ENCODE measurements around the gene OS9. TPM values are rescaled to one million over a fixed set of nuclear protein-coding genes. Genes with fewer than 3 reads are reported as not detected.
"Not testable (repeated sequence)": the region's sequence is repeated elsewhere in the genome, so short reads cannot be mapped to it uniquely, and the experiment has no call there.

Gene OS9
- total RNA-seq, 1 donor from 2014 or later, result 100.0 TPM

DNA sequence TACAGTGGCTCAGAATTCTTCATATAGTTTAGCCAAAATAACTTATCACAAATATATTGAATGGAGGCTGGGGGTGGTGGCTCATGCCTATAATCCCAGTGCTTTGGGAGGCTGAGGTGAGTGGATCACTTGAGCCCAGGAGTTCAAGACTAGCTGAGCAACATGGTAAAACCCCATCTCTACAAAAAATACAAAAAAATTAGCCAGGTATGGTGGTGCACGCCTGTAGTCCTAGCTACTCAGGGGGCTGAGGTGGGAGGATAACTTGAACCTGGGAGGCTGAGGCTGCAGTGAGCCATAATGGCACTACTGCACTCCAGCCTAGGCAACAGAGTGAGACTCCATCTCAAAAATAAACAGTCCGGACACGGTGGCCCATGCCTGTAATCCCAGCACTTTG lies 22.1 kb upstream of the OS9 start:
- H3K27me3 Mint-ChIP-seq (ENCODE audit: insufficient read depth); intact Hi-C loops (cut with micrococcal nuclease): not testable (repeated sequence)

DNA sequence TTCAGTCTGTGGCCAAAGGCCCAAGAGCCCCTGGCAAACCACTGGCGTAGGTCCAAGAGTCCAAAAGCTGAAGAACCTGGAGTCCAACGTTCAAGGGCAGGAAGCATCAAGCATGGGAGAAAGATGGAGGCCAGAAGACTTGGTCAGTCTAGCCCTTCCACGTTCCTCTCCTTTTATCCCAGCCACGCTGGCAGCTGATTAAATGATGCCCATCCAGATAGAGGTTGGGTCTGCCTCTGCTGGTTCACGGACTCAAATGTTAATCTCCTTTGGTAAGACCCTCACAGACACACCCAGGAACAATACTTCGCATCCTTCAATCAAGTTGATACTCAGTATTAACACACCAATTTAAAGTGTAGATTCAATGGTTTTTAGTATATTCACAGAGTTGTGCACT lies 21.1 kb upstream of the OS9 start:
- H3K27ac Mint-ChIP-seq, result no peak overlapping the region
- DNase-seq (ENCODE audit: low spot score), result no peak
- no peaks in the 10 kb centered on the region for H3K36me3 Mint-ChIP-seq (ENCODE audit: low read depth)
- no peaks in the 10 kb centered on the region for H3K9me3 Mint-ChIP-seq
- no peaks in the 10 kb centered on the region for H3K4me1 Mint-ChIP-seq (ENCODE audit: low read depth)
- H3K4me3 Mint-ChIP-seq, result no peak overlapping the region
- peaks cover 3% of the 10 kb centered on the region for H3K27me3 Mint-ChIP-seq (ENCODE audit: insufficient read depth)
- intact Hi-C loops (cut with micrococcal nuclease), result no loop called here

More for the DNA sequence above, 22.1 kb upstream of the OS9 start:
- not testable (repeated sequence) for H3K36me3 Mint-ChIP-seq (ENCODE audit: low read depth); H3K27ac Mint-ChIP-seq; H3K4me3 Mint-ChIP-seq; H3K9me3 Mint-ChIP-seq; DNase-seq (ENCODE audit: low spot score); H3K4me1 Mint-ChIP-seq (ENCODE audit: low read depth)

DNA sequence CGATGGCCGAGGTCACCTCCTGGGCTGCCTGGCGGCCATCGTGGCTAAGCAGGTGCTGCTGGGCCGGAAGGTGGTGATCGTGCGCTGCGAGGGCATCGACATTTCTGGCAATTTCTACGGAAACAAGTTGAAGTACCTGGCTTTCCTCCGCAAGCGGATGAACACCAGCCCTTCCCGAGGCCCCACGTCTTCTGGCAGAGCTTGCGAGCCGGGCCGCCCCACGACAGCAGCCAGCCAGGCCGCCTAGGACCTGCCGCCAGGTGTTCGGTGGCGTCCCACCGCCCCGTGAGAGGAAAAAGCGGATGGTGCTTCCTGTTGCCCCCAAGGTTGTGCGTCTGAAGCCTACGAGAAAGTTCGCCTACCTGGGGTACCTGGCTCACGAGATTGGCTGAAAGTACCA lies 19.2 kb upstream of the OS9 start:
- Mint-ChIP-seq H3K27ac (no peak overlapping the region), H3K4me1 (ENCODE audit: low read depth) (no peaks in the 10 kb centered on the region), H3K36me3 (ENCODE audit: low read depth) (no peaks in the 10 kb centered on the region), H3K9me3 (no peaks in the 10 kb centered on the region), H3K4me3 (no peak overlapping the region), H3K27me3 (ENCODE audit: insufficient read depth) (peaks cover 11% of the 10 kb centered on the region)
- intact Hi-C loops (cut with micrococcal nuclease), result loop anchor here (5.0 kb wide), 1 partner anchor 42 kb away; the partner anchor contains the start of gene B4GALNT1
- no peak for DNase-seq (ENCODE audit: low spot score)

DNA sequence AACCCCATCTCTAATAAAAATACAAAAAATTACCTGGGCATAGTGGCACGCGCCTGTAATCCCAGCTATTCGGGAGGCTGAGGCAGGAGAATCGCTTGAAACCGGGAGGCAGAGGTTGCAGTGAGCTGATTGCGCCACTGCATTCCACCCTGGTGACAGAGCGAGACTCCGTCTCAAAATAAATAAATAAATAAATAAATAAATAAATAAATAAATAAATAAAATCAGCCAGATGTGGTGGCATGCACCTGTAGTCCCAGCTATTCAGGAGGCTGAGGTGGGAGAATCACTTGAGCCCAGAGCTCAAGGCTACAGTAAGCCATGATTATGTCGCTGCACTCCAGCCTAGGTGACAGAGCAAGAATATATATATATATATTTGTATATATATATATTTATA lies 16.0 kb upstream of the OS9 start:
- not testable (repeated sequence) for H3K4me3 Mint-ChIP-seq; H3K4me1 Mint-ChIP-seq (ENCODE audit: low read depth); DNase-seq (ENCODE audit: low spot score); H3K9me3 Mint-ChIP-seq; H3K36me3 Mint-ChIP-seq (ENCODE audit: low read depth); H3K27ac Mint-ChIP-seq
- H3K27me3 Mint-ChIP-seq (ENCODE audit: insufficient read depth), result peaks cover 18% of the 10 kb centered on the region
- intact Hi-C loops (cut with micrococcal nuclease), result loop anchor here (5.0 kb wide), 1 partner anchor 46 kb away; the partner anchor contains the start of gene B4GALNT1

DNA sequence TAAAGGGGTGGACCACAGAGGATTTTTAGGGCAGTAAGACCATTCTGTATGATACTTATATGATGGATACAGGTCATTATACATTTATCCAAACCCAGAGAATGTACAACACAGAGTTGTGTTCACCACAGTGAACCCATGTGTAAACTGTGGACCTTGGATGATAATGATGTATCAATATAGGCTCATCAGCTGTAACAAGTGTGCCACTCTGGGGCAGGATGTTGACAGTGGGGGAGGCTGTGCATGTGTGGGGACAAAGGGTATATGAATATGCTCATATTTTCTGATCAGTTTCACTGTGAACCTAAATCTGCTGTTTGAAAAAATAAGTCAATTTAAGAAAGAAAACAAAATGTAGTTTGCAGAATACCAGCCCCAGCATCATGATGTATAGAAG lies 14.2 kb upstream of the OS9 start:
- intact Hi-C loops (cut with micrococcal nuclease), result loop anchor here (5.0 kb wide), 1 partner anchor 47 kb away; the partner anchor contains the start of gene B4GALNT1
- DNase-seq (ENCODE audit: low spot score), result no peak
- Mint-ChIP-seq H3K9me3 (peaks cover 5% of the 10 kb centered on the region), H3K4me1 (ENCODE audit: low read depth) (no peaks in the 10 kb centered on the region), H3K27me3 (ENCODE audit: insufficient read depth) (peaks cover 27% of the 10 kb centered on the region), H3K4me3 (no peak overlapping the region), H3K36me3 (ENCODE audit: low read depth) (no peaks in the 10 kb centered on the region), H3K27ac (no peak overlapping the region)

DNA sequence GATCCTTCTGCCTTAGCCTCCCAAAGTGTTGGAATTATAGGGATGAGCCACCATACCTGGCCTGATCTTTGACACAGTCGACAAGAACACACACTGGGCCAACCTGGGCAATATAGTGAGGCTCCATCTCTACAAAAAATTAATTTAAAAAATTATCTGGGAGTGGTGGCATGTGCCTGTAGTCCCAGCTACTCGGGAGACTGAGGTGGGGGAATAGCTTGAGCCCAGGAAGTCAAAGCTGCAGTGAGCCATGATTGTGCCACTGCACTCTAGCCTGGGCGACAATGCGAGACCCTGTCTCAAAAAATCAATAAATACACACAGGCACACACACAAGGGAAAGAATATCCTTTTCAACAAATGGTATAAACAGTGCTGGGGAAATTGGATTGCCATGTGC lies 6.1 kb upstream of the OS9 start:
- intact Hi-C loops (cut with micrococcal nuclease), result no loop called here
- Mint-ChIP-seq H3K27ac (no peak overlapping the region), H3K4me3 (no peak overlapping the region), H3K4me1 (ENCODE audit: low read depth) (no peaks in the 10 kb centered on the region), H3K9me3 (no peaks in the 10 kb centered on the region), H3K27me3 (ENCODE audit: insufficient read depth) (peaks cover 56% of the 10 kb centered on the region), H3K36me3 (ENCODE audit: low read depth) (no peaks in the 10 kb centered on the region)
- no peak for DNase-seq (ENCODE audit: low spot score)

DNA sequence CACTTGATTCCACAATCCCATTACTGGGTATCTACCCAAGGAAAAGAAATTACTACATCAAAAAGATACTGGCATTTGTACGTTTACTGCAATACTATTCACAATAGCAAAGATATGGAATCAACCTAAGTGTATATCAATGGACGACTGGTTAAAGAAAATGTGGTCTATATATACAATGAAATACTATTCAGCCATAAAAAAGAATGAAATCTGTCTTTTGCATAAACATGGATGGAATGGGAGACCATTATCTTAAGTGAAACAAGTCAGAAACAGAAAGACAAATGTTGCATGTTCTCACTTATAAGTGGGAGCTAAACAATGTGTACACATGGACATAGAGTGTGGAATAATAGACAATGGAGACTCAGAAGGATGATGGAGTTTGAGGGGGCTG lies 5.0 kb upstream of the OS9 start:
- DNase-seq (ENCODE audit: low spot score), result no peak
- Mint-ChIP-seq H3K4me1 (ENCODE audit: low read depth) (no peaks in the 10 kb centered on the region), H3K9me3 (no peaks in the 10 kb centered on the region), H3K27ac (no peak overlapping the region), H3K27me3 (ENCODE audit: insufficient read depth) (peaks cover 53% of the 10 kb centered on the region), H3K4me3 (no peak overlapping the region), H3K36me3 (ENCODE audit: low read depth) (no peaks in the 10 kb centered on the region)
- intact Hi-C loops (cut with micrococcal nuclease), result no loop called here

DNA sequence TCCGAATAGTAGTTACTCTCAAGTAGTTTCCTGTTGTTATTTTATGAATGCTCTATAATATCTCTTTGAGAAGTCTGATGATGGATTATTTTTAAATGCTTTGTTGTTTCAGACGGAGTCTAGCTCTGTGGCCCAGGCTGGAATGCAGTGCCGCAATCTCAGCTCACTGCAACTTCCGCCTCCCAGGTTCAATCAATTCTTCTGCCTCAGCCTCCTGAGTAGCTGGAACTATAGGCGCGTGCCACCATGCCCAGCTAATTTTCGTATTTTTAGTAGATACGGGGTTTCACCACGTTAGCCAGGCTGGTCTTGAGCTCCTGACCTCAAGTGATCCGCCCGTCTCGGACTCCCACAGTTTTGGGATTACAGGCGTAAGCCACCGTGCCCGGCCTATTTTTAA lies 1.4 kb upstream of the OS9 start:
- Mint-ChIP-seq H3K9me3 (no peaks in the 10 kb centered on the region), H3K27ac (no peak overlapping the region), H3K36me3 (ENCODE audit: low read depth) (peaks cover 11% of the 10 kb centered on the region), H3K4me1 (ENCODE audit: low read depth) (no peaks in the 10 kb centered on the region), H3K27me3 (ENCODE audit: insufficient read depth) (peaks cover 27% of the 10 kb centered on the region), H3K4me3 (no peak overlapping the region)
- no peak for DNase-seq (ENCODE audit: low spot score)
- intact Hi-C loops (cut with micrococcal nuclease), result loop anchor here (2.0 to 5.0 kb wide), 2 partner anchors 74 to 215 kb away; partner anchors contain the start of gene ARHGAP9

DNA sequence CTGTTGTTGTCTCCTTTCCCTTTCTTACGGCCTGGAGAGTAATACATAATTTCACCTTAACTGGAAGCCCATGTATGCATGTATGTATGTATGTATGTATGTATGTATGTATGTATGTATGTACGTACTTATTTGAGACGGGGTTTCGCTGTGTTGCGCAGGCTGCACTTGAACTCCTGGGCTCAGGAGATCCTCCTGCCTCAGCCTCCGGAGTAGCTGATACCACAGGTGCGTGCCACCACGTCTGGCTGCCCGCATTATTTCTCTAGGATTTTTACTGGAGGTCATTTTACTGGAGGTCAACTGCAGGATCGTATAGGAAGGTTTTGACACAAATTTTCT lies 644 bp upstream of the OS9 start:
- intact Hi-C loops (cut with micrococcal nuclease), result loop anchor here (1.0 to 5.0 kb wide), 6 partner anchors 60 to 243 kb away; partner anchors contain the start of genes ARHGAP9, B4GALNT1 and MBD6
- Mint-ChIP-seq H3K27ac (no peak overlapping the region), H3K9me3 (no peaks in the 10 kb centered on the region), H3K36me3 (ENCODE audit: low read depth) (peaks cover 18% of the 10 kb centered on the region), H3K4me1 (ENCODE audit: low read depth) (no peaks in the 10 kb centered on the region), H3K4me3 (no peak overlapping the region), H3K27me3 (ENCODE audit: insufficient read depth) (peaks cover 22% of the 10 kb centered on the region)
- peak; percentile 2 for DNase-seq (ENCODE audit: low spot score)

DNA sequence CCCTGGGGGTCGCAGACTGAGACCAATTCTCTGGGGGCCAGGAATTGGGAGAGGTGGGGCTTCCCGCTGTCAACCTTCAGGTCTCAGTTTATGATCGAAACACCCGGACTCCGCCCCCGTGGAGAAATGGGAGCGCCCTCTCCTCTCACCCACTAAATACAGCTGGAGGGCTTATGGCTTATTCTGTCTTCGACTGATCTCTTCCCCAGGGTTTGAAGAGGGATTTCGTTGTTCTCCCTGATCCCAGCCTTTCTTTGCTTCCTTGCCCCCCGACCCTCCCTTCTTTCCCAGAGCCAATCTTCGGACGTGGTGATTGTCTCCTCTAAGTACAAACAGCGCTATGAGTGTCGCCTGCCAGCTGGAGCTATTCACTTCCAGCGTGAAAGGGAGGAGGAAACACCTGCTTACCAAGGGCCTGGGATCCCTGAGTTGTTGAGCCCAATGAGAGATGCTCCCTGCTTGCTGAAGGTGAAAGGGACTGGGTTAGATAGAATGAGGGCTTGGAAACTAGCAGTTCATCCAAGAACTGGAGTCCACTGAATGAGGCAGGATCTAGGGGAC lies 607 bp downstream of the OS9 start:
- DNase-seq (ENCODE audit: low spot score), result no peak
- H3K4me3 Mint-ChIP-seq, result no peak overlapping the region
- peaks cover 17% of the 10 kb centered on the region for H3K27me3 Mint-ChIP-seq (ENCODE audit: insufficient read depth)
- H3K9me3 Mint-ChIP-seq, result no peaks in the 10 kb centered on the region
- H3K27ac Mint-ChIP-seq, result no peak overlapping the region
- H3K4me1 Mint-ChIP-seq (ENCODE audit: low read depth), result no peaks in the 10 kb centered on the region
- peaks cover 28% of the 10 kb centered on the region for H3K36me3 Mint-ChIP-seq (ENCODE audit: low read depth)
- intact Hi-C loops (cut with micrococcal nuclease), result loop anchor here (1.0 to 5.0 kb wide), 4 partner anchors 48 to 217 kb away; partner anchors contain the start of genes ARHGAP9, DCTN2 and PIP4K2C

DNA sequence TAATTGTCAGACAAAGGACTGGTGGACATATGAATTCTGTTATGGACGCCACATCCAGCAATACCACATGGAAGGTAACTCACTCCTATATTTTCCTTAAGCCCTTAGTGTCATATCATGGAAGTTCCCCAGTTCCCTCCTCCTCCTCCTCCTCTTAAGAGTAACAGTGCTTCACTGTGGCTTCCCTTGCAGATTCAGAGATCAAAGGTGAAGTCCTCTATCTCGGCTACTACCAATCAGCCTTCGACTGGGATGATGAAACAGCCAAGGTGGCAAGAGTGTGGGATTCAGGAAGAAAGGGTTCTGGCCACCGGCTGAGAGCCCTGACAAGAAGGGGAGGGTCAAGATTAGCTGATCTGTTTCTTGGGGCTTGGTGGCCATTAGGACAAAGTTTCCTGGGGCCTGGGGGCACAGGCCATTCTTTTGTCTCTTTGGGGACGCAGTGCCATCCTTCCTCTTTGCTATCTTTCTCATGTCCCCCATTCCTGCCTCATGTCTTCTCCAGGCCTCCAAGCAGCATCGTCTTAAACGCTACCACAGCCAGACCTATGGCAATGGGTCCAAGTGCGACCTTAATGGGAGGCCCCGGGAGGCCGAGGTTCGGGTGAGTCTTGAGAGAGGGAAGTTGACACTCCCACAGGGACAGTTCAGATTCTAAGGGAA lies 2.0 kb downstream of the OS9 start:
- Mint-ChIP-seq H3K4me1 (ENCODE audit: low read depth) (no peaks in the 10 kb centered on the region), H3K9me3 (no peaks in the 10 kb centered on the region), H3K27me3 (ENCODE audit: insufficient read depth) (peaks cover 9% of the 10 kb centered on the region), H3K4me3 (peak overlapping the region; percentile 63), H3K36me3 (ENCODE audit: low read depth) (peaks cover 32% of the 10 kb centered on the region), H3K27ac (no peak overlapping the region)
- no peak for DNase-seq (ENCODE audit: low spot score)
- intact Hi-C loops (cut with micrococcal nuclease), result no loop called here

DNA sequence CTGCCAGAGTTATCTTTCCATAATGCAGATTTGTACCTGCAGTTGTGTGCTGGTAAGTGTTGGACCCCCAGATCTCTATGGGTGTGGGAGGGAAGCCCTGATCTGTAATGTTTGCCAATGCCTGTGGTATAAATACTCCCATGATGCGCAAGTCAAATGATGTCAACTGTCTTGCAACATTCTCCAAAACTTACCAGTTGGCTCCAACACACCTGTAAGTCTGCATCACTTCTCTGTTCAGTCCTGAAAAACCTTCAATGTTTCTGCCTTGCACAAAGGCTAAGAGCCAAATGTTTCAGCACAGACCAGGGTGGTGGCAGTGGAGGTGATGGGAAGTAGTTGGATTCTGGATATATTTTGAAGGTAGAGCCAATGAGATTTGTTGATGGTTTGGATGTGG lies 3.1 kb downstream of the OS9 start:
- DNase-seq (ENCODE audit: low spot score), result no peak
- no peaks in the 10 kb centered on the region for H3K27me3 Mint-ChIP-seq (ENCODE audit: insufficient read depth)
- H3K4me1 Mint-ChIP-seq (ENCODE audit: low read depth), result no peaks in the 10 kb centered on the region
- peaks cover 32% of the 10 kb centered on the region for H3K36me3 Mint-ChIP-seq (ENCODE audit: low read depth)
- no peak overlapping the region for H3K27ac Mint-ChIP-seq
- H3K4me3 Mint-ChIP-seq, result no peak overlapping the region
- no peaks in the 10 kb centered on the region for H3K9me3 Mint-ChIP-seq
- intact Hi-C loops (cut with micrococcal nuclease), result no loop called here

DNA sequence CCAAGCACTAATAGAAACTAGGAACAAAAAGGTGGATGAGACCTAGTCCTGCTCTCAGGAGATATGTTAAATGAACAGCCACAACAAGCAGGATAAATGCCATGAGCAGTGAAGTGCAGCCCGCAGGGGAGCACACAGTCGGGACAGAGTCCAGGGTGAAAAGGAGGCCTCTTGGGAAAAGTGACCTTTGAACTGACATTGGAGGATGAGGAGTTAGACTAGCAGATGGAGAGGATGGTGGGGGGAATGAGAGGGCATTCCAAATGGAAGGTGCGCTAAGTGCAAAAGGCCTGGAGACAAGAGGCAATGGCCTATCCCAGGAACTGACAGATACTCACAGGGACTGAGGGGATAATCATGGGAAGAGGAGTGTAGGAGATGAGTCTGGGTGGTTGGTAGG lies 4.5 kb downstream of the OS9 start:
- no peak overlapping the region for H3K27ac Mint-ChIP-seq
- no peaks in the 10 kb centered on the region for H3K27me3 Mint-ChIP-seq (ENCODE audit: insufficient read depth)
- H3K36me3 Mint-ChIP-seq (ENCODE audit: low read depth), result peaks cover 46% of the 10 kb centered on the region
- no peak overlapping the region for H3K4me3 Mint-ChIP-seq
- H3K9me3 Mint-ChIP-seq, result peaks cover 9% of the 10 kb centered on the region
- H3K4me1 Mint-ChIP-seq (ENCODE audit: low read depth), result no peaks in the 10 kb centered on the region
- no peak for DNase-seq (ENCODE audit: low spot score)
- intact Hi-C loops (cut with micrococcal nuclease), result no loop called here

Measured in activated T-helper 1 cell treated with anti-CD3 and anti-CD28 coated beads, Interleukin-12 subunit alpha, Interleukin-12 subunit beta, Interleukin-2, Interleukin-4 antibody, amounts not matched to agents 30 ng/mL and 10 ng/mL and 1 ng/mL, durations not matched to agents 14 hours and 24 hours and 36 hours (primary cell).